H1 (cell line): ENCODE measurements around the gene PDXP. TPM values are rescaled to one million over a fixed set of nuclear protein-coding genes. Genes with fewer than 3 reads are reported as not detected.

Experiments used
- polyA plus RNA-seq, 7 experiments: library from polyadenylated mRNA; depleted of rRNA in 3 of 7; stranded (reverse) in 5 of 7; unstranded in 2 of 7; fragments of >200 nt in 5 of 7; fragments of 200-250 nt in 2 of 7; gene quantifications; 1 replicate in 5 of 7; 2 replicates in 1 of 7; 4 replicates in 1 of 7; pipeline versions ENCODE4 v1.2.1 to v1.2.3, GENCODE V29; 2011 to 2013; ENCODE audit warnings: missing spikeins in 2 of 7, mixed read lengths in 2 of 7
- total RNA-seq: library from RNA; stranded (reverse); fragmentation: NEBNext Ultra II Directional; extraction: Animal tissue kit (Norgen Biotek cat#: 25700); gene quantifications from 2 replicates; pipeline ENCODE4 v1.2.1, GENCODE V29; 2021
- TF ChIP-seq, protein P1 (sequence below): fragments of 300-600 bp; sonication (generic); IDR thresholded peaks from 2 replicates; pipeline ENCODE4 v1.7.1; 2012; ENCODE audit warnings: low read length, moderate library complexity, mild to moderate bottlenecking, inconsistent platforms; ENCODE audit not compliant: insufficient replicate concordance

The PDXP gene
- total and polyA plus RNA-seq, 2 of the 8 experiments (the other 6 are each of a cell fraction or from before 2014, with no cell fraction given): 36.6 to 67.7 TPM

DNA sequence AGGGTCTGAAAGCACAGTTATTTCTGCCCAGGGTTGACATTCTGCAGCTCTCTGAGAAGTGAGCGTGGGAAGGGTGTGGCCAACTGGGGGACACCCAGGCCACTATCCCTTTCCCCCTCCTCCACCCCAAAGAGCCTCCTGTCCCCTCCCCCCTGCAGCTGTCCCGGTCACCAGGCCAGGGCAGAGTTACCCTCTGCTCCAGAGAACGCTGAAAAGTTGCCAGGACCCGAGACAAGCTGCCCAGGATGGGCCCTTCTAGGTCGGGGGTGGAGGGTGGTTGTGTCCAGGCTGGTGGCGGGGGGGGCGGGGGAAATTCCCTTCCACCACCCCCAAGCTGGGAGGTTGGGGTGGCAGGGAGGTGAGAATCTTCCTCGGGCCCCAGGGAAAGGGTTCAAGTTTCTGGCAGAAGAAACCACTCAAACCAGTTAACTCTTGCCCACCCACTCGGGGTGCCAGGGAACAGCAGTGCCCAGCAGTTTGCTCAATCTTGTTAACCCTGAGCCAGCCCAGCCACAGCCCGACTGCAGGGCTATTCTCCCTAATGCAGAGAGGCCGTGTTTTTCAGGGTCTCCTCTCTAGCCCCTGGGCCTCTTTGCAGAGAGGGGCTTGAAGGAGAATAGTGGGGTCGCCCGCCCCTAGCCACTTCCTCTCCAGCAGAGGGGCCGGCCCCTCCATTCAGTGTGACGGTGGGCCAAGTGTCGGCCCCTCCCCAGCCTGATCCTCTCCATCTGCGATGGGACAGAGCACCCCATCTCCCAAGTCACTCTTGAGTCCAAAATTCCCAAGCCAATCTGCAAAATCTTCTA lies 17.6 kb downstream of the PDXP start (continued):
- TF ChIP-seq, protein P1, sequence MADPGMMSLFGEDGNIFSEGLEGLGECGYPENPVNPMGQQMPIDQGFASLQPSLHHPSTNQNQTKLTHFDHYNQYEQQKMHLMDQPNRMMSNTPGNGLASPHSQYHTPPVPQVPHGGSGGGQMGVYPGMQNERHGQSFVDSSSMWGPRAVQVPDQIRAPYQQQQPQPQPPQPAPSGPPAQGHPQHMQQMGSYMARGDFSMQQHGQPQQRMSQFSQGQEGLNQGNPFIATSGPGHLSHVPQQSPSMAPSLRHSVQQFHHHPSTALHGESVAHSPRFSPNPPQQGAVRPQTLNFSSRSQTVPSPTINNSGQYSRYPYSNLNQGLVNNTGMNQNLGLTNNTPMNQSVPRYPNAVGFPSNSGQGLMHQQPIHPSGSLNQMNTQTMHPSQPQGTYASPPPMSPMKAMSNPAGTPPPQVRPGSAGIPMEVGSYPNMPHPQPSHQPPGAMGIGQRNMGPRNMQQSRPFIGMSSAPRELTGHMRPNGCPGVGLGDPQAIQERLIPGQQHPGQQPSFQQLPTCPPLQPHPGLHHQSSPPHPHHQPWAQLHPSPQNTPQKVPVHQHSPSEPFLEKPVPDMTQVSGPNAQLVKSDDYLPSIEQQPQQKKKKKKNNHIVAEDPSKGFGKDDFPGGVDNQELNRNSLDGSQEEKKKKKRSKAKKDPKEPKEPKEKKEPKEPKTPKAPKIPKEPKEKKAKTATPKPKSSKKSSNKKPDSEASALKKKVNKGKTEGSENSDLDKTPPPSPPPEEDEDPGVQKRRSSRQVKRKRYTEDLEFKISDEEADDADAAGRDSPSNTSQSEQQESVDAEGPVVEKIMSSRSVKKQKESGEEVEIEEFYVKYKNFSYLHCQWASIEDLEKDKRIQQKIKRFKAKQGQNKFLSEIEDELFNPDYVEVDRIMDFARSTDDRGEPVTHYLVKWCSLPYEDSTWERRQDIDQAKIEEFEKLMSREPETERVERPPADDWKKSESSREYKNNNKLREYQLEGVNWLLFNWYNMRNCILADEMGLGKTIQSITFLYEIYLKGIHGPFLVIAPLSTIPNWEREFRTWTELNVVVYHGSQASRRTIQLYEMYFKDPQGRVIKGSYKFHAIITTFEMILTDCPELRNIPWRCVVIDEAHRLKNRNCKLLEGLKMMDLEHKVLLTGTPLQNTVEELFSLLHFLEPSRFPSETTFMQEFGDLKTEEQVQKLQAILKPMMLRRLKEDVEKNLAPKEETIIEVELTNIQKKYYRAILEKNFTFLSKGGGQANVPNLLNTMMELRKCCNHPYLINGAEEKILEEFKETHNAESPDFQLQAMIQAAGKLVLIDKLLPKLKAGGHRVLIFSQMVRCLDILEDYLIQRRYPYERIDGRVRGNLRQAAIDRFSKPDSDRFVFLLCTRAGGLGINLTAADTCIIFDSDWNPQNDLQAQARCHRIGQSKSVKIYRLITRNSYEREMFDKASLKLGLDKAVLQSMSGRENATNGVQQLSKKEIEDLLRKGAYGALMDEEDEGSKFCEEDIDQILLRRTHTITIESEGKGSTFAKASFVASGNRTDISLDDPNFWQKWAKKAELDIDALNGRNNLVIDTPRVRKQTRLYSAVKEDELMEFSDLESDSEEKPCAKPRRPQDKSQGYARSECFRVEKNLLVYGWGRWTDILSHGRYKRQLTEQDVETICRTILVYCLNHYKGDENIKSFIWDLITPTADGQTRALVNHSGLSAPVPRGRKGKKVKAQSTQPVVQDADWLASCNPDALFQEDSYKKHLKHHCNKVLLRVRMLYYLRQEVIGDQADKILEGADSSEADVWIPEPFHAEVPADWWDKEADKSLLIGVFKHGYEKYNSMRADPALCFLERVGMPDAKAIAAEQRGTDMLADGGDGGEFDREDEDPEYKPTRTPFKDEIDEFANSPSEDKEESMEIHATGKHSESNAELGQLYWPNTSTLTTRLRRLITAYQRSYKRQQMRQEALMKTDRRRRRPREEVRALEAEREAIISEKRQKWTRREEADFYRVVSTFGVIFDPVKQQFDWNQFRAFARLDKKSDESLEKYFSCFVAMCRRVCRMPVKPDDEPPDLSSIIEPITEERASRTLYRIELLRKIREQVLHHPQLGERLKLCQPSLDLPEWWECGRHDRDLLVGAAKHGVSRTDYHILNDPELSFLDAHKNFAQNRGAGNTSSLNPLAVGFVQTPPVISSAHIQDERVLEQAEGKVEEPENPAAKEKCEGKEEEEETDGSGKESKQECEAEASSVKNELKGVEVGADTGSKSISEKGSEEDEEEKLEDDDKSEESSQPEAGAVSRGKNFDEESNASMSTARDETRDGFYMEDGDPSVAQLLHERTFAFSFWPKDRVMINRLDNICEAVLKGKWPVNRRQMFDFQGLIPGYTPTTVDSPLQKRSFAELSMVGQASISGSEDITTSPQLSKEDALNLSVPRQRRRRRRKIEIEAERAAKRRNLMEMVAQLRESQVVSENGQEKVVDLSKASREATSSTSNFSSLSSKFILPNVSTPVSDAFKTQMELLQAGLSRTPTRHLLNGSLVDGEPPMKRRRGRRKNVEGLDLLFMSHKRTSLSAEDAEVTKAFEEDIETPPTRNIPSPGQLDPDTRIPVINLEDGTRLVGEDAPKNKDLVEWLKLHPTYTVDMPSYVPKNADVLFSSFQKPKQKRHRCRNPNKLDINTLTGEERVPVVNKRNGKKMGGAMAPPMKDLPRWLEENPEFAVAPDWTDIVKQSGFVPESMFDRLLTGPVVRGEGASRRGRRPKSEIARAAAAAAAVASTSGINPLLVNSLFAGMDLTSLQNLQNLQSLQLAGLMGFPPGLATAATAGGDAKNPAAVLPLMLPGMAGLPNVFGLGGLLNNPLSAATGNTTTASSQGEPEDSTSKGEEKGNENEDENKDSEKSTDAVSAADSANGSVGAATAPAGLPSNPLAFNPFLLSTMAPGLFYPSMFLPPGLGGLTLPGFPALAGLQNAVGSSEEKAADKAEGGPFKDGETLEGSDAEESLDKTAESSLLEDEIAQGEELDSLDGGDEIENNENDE: no peak
